HG03159 (cell line): ENCODE measurements around the gene MAPK1.
"Not testable (repeated sequence)": the region's sequence is repeated elsewhere in the genome, so short reads cannot be mapped to it uniquely, and the experiment has no call there.

Source experiments
- ATAC-seq: cut with Tn5 transposase; IDR thresholded peaks from one replicate; pipeline ENCODE4 v1.9.1; 2021; ENCODE audit warnings: mild to moderate bottlenecking, moderate library complexity; ENCODE audit not compliant: unreplicated experiment

The MAPK1 gene

GRCh38 chr22:21793716-21794115, 73.7 kb downstream of the MAPK1 start:
- not testable (repeated sequence) for ATAC-seq

GRCh38 chr22:21791635-21792625, 75.5 kb downstream of the MAPK1 start:
- ATAC-seq, result no peak

GRCh38 chr22:21790849-21791610, 76.4 kb downstream of the MAPK1 start:
- not testable (repeated sequence) for ATAC-seq

- no peak for ATAC-seq
These were observed 77.1 kb downstream of the MAPK1 start for GRCh38 chr22:21790359-21790758.

DNA sequence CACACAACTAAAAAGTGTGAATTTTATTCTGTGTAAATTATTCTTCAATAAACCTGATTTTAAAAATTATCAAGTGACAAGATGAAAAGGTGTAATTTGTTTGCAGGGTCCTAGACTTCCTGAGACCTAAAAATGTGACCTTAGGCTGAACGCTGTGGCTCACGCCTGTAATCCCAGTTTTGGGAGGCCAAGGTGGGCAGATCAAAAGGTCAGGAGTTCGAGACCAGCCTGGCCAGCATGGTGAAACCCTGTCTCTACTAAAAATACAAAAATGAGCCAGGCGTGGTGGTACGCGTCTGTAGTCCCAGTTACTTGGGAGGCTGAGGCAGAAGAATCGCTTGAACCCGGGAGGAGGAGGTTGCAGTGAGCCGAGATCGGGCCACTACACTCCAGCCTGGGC, 79.9 kb downstream of the MAPK1 start:
- ATAC-seq, result not testable (repeated sequence)

DNA sequence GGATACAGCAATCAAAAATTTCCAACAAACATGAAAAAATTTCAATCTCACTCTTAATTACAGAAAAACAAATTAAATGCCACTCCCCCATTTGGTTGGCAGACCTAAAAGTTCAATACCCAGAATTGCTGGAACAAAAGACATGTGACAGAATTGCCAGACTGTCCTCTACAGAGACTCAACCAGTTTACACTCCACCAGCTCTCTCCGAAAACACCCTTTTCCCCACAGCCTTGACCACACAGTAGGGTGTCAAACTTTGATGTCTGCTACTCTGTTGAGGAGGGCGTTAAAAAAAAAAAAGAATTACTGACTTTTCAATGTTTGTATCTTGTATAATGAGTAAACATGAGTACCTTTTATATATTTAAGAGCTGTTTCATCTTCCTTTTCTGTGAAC, 87.2 kb downstream of the MAPK1 start:
- no peak for ATAC-seq

DNA sequence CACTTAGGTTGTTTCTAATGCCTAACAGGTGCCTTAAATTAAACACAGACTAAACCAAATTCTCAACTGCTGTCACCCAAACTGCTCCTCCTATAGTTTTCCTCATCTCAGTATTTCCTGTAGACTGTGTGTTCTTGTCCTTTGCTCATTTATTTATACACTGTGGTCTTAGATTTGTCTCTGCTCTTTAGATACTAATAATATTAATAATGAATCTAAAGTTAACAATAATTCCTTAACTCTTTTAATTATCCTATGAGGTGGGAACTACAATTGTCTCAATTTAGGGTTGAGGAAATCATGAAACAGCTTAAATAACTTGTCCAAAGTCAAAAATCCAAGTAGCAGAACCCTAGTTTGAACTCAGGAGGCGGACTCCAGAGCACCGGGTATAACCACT, 88.0 kb downstream of the MAPK1 start:
- ATAC-seq, result no peak

- no peak for ATAC-seq
These were observed 88.6 kb downstream of the MAPK1 start for GRCh38 chr22:21778705-21779363.

DNA sequence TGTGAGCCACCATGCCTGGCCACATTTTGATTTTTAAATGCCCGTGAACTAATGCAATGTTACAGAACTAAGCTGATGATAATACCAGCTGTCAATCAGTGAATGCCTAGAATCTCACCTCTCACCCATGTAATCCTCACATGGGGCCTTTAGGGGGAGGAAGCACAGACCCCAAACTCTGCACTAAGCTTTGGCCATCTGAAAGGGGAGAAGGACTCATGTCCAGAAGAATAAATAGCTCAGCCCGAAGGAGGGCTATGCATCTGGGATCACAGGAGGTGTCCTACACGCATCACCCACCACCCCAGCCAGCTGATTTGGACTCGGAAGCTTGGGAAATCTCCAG, 95.8 kb downstream of the MAPK1 start:
- ATAC-seq, result no peak

GRCh38 chr22:21768435-21768834, 99.0 kb downstream of the MAPK1 start:
- no peak for ATAC-seq

DNA sequence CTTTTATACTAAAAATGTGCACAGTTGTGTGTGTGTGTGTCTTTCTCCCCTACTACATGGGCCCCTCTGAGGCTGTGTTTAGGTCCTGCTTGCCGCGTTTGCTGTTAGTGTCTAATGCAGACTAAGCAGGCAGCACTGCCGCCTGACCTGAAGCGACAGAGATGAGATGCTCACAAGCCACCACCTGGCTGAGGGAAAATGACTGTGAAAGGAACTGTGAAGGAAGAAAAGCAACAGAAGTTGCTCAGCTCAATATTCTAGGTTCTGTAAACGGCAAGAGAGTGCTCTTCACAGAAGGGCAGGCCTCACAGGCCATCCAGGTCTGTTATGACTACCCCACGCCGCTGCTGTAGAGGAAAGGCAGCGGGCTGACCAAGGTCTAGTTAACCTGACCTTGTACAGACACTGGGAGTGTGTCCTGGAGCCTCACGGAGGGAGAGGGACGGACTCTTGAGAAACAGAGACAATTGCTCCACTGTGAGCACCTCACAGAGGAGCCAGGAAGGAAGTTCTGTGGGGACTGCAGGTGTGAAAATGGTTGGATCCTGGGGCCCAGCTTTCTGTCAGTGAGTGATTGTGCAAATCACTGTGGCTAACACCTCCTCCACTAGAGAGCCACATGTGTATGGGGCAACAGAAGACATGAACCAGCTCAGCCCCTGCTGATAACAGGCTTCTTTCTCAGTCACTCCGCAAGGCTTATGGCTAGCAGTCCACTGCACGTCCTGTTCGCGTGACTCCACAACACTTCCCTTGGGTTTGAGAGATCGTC, 100.6 kb downstream of the MAPK1 start:
- no peak for ATAC-seq

GRCh38 chr22:21765909-21766529, 101.4 kb downstream of the MAPK1 start:
- no peak for ATAC-seq

GRCh38 chr22:21764038-21764804, 103.2 kb downstream of the MAPK1 start:
- ATAC-seq, result no peak

DNA sequence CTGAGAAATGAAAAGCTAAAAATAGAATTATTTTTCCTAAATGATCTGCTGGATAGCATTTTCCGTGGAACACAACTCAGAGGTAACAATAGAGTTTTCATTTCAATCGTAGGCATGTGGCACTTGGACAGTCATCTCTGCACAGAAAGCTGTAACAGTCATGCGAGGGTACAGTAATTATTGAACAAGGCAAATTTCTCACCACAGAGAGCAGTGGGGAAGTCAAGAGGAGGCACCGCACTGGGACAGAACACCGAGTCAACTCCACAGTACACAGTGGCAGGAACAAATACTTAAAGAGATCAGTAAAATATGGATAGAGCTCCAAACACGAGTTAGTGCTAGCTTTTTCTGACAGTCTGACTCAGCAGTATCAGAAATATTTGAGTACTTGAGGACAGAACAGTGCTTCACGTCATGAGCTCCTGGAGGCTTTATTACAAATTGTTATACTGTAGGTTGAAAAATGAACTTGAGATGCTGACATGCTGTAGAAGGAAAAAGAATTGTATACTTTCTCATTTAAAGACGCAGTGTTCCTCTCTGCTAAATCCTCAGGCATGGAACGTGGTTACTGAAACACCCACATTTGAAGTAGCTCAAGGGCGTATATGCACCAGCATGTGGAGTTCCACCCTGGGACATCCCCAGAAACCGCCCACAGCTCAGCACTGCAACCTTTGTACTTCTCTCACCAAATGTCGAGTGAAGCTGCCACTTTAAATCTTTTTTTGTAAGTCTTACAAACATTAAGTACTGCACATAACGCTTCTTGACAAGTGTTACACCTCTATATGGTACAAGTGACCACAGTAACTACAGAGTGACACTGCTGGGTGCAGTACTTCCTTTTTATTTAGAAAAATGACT, 104.5 kb downstream of the MAPK1 start:
- ATAC-seq, result no peak

DNA sequence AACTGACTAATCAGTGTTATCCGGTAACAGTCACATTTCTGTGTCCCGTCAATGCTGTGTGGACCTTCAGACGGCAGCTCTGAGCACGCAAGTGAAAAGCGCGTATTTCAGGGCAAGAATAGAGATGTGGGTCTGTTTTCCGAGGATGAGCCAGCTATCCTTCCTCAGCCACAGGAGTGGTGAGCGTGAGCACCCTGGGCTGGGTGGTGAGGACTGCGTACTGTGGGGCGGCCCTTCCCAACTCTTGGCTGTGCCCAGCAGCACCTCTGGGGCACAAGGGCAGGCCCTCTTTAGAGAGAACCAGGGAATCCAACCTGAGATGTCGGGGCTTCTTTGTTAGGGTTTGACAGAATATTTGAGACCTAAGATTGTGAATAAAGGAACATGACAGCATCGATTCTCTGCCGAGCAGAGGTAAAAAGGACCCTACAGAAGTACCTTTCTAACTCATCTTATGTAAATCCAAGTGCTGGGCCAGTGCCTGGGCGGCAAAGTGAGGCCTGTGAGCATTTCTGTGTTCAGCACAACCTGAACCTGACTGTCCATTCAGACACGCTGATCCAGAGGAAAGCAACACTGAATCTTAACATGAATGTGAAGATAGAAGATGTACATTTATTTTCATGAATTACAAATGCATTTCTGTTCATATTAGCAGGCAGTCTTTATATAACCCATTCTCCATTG, 105.3 kb downstream of the MAPK1 start:
- no peak for ATAC-seq

DNA sequence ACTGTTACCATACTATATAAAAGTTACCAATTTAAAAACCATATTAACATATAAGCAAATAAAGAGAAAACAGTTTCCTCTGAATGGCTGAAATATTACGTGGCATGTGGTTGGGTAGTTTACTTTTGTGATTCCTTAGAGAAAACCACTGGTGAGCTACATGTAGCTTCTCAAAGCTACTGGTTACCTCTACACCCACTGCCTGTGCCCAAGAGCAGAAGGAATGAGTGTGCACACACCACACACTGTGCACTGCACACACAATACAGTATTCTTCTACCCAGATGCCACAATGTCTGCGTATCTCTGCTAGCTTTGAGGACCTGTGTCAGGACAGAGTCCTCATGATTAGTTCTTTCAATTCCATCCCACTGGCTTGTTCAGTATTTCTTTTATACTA, 106.4 kb downstream of the MAPK1 start:
- ATAC-seq, result no peak

- no peak for ATAC-seq
These were observed 106.8 kb downstream of the MAPK1 start for GRCh38 chr22:21760640-21761039.
